ENCODE results near the gene LRG1.

GRCh38 chr19:4522291-4523002, 17.4 kb downstream of the LRG1 start:
- TF ChIP-seq EZH2 (IDR thresholded peaks at IDR 0.05) (no peak), CTCF (IDR thresholded peaks at IDR 0.05) (no peak), EZH2phosphoT487 (IDR thresholded peaks at IDR 0.05) (no peak)
